Stimulated activated naive CD4-positive, alpha-beta T cell treated with Interleukin-2 at 50 U/mL for 16 hours (primary cell): ENCODE results near the gene CADPS2.

Source experiments
- DNase-seq: peaks from one replicate; lab custom pipeline; 2025; lab: John Stamatoyannopoulos, UW

CADPS2 gene

GRCh38 chr7:122364761-122365280, 521.4 kb downstream of the CADPS2 start:
- no peak for DNase-seq

- no peak for DNase-seq
Observed at GRCh38 chr7:122363144-122363543, 523.1 kb downstream of the CADPS2 start.

GRCh38 chr7:122362473-122362872, 523.8 kb downstream of the CADPS2 start:
- DNase-seq = no peak

- no peak for DNase-seq
Observed at GRCh38 chr7:122354656-122355055, 531.6 kb downstream of the CADPS2 start.

GRCh38 chr7:122352454-122352853, 533.8 kb downstream of the CADPS2 start:
- no peak for DNase-seq

- no peak for DNase-seq
Observed at GRCh38 chr7:122350701-122351100, 535.6 kb downstream of the CADPS2 start.

GRCh38 chr7:122344303-122344620, 542.0 kb downstream of the CADPS2 start:
- no peak for DNase-seq

GRCh38 chr7:122343601-122344302, 542.5 kb downstream of the CADPS2 start:
- no peak for DNase-seq

- no peak for DNase-seq
Observed at GRCh38 chr7:122340427-122340826, 545.8 kb downstream of the CADPS2 start.

- DNase-seq = no peak
Observed at GRCh38 chr7:122339145-122339904, 546.9 kb downstream of the CADPS2 start.

- no peak for DNase-seq
Observed at GRCh38 chr7:122337011-122337410, 549.2 kb downstream of the CADPS2 start.

- DNase-seq = no peak
Observed at GRCh38 chr7:122329145-122329802, 557.0 kb downstream of the CADPS2 start.

- DNase-seq = no peak
Observed at GRCh38 chr7:122327969-122328368, 558.3 kb downstream of the CADPS2 start.

GRCh38 chr7:122316467-122317388, 569.5 kb downstream of the CADPS2 start:
- DNase-seq = no peak

- no peak for DNase-seq
Observed at GRCh38 chr7:122315507-122316466, 570.5 kb downstream of the CADPS2 start.

GRCh38 chr7:122314284-122314683, 572.0 kb downstream of the CADPS2 start:
- DNase-seq = no peak

- no peak for DNase-seq
Observed at GRCh38 chr7:122312789-122313188, 573.5 kb downstream of the CADPS2 start.

GRCh38 chr7:122311734-122312450, 574.4 kb downstream of the CADPS2 start:
- no peak for DNase-seq

GRCh38 chr7:122311050-122311700, 575.1 kb downstream of the CADPS2 start:
- DNase-seq = no peak
